GM18499 (cell line): ENCODE data around the gene RDH12.

Experiments
- ATAC-seq: cut with Tn5 transposase; IDR thresholded peaks from one replicate; pipeline ENCODE4 v1.9.1; 2021; ENCODE audit warnings: moderate number of reproducible peaks; ENCODE audit not compliant: insufficient read depth, unreplicated experiment

Gene RDH12

DNA sequence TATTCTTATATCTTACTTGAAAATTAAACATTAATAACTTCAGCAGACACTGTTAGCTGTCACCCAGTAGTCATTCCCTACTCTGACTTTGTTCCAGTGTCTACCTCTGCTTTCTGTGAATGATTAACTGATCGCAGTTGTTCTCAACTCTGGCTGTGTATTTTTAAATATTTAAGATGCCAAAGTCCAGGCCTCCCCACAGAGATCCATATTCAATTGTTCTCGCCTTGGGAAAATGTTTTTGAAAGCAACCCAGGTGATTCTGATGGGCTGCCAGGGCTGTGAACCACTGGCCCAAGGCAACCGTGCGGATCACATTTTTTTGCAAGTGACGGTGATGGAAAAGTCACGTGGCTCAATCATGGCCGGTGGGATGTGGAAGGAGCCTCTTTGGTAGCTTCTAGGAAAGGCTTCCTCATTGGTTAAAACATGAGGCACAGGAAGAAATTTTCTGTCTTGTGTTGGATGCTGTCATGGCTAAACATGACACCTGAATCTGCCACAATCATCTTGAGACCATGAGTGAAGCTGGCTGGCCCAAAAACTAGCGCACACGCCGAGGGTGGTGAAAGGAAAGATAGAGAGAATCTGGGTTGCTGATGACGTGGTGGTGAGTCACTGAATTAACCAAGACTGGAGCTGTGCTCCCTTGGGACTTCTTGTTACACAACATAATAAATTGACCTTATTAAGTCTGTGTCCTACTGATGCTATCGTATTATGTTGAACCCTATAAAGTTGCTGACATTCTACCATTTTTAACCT is 37.2 kb downstream of the RDH12 start:
- no peak for ATAC-seq

DNA sequence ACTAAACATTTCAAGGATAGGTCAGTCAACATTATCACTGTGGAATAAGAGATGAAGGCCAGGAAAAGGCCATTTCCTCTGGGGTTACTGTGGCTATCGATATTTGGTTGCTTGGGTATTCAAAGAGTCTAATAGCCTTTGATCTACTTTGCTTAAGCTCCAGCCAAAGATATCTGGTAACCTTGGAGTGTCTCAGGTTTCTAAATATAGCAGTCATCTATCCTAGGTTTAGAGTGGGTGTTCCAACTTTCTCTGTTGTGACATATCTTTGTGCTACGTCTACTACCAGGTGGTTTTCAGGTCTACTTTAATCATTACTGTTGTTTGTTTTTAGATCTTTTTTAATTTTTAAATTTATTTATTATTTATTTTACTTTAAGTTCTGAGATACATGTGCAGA is 42.4 kb downstream of the RDH12 start:
- ATAC-seq, result no peak

DNA sequence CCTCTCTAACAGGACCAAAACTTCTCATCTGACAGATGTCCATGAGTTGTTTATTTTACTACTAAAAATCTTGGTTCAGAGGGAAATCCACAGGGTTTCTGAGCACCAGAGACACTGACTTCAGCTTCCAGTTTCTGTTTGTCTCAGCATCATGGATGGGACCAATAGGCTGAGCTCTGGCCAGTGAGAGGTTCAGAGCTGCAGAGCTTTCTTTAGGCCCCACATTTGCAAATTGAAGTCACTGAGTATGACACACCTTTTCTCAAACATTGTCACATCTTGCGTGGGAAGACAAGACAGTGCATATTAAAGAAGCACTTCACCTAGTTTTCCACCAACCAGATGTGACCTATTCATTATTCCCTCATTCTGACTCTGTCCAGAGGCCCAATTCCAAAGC is 45.2 kb downstream of the RDH12 start:
- ATAC-seq, result no peak

DNA sequence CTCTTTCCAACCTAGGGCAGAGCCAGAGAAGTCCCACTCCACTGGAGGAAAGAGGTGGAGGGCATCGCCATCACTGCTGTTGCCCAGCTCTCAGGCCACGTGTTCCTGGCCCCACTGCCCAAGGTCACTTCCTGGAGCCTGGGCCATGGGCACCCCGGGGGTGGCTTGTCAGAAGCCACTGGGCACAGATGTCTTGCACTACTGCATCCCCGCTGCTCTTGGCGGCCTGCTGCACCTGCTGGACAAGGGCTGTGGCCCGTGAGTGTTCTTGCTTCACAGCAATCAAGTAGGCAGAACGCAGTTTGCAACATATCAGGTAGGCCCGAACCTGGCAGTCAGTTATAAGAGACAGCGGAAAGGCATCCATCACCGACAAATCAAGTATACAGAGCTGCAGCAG is 46.6 kb downstream of the RDH12 start:
- no peak for ATAC-seq

DNA sequence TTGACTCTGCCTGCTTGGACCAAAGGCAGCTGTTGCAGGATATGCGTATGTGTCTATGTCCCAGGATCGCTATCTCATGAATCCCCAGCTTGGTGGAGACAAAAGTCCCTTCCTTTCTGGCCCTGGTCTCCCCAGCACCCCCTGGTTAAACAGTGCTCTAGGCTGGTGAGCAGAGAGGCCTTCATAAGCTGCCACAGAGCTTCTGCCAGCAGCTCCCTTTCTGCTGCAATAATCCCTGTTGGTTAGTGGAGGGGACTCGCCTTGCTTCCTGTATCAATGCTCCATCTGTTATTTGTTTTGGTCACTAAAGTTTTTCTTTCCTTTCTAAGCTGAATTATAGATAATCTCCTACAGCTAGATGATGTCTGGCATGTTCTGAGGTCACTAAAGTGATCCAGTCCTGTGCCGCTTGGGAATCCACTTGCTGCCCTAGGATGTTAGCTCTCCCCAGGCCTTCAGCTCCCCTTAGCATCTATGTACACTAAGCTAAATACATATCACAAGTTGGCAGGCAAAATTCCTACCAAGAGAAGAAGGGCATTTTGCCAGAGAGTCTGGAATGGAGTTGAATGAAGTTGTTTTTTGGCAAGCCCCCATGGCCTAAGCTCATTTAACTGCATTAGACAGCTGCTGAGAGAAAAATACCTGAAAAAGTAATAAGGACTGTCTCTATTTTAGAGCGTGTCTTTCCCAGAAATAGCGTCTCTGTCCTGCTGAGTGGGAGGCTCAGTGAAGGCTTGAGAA is 47.8 kb downstream of the RDH12 start:
- ATAC-seq, result no peak

DNA sequence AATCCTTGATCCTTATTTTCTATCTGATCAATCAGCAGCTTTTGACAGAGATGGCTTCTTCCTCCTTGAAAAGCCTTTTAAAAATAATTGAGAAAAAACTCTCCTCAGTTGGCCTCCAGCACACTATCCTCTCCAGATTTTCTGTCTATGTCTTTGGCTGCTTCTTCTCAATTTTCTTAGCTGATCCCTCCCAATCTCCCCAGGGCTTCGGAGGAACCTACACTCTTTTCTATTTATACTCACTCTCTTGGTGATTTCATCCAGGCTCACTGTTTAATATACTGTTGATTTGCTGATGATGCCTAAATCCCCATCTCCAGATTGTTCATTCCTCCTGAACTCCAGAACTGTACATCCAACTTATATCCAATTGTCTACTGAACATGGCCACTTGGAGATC is 54.8 kb downstream of the RDH12 start:
- no peak for ATAC-seq

DNA sequence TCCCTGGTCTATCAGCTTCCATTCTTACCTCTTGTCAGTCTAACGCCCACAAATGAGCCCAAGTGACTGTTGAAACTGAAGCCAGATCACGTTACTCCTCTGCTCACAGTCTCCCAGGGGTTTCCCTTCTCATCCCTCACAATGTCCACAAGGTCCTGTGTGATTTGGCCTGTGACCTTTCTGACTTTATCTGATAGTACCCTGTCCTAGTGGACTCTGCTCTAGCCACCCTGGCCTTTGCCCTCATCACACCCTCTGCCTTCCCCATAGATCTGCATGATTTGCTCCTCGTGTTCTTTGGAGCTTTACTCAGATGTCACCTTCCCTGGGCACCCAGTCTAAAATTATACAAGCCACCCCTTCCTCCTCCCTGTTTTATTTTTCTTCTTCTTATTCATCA is 55.5 kb downstream of the RDH12 start:
- no peak for ATAC-seq

DNA sequence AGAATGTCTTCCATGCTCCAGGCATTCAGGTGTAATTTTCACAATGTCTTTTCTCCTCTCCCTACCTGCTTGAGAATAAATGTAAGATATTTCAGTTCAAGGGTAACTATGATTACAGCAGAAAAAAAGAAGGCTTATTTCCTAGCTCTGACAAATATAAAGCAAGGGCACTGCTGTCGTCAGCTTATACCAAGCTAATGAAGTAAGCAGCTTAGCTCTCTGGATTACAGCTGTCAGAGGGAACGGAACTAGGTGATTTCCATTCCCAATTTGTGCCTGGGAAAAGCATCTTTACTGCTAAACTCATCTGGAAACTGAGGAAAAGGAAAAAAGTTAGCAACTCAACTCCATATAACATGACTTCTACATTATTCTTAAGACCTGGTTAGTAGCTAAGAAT is 58.2 kb downstream of the RDH12 start:
- ATAC-seq, result no peak

DNA sequence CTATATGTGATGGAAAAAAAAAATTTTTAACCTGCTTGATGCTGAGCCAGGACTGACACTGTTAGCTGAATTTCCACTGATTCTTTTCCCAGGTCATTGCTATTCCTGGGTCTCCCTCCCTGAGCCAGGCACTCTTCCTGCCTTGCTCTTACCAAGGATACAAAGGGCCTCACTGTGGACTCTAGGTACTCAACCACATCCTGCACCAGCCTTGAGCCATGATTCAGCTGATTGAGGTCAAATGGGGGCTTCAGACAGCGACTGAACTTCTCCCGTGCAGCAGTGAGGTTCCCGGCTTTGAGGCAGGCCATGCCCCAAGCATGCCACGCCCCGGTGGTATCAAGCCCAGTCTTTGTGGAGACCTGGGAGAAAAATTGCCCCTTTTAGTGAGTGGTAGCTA is 60.4 kb downstream of the RDH12 start:
- no peak for ATAC-seq

DNA sequence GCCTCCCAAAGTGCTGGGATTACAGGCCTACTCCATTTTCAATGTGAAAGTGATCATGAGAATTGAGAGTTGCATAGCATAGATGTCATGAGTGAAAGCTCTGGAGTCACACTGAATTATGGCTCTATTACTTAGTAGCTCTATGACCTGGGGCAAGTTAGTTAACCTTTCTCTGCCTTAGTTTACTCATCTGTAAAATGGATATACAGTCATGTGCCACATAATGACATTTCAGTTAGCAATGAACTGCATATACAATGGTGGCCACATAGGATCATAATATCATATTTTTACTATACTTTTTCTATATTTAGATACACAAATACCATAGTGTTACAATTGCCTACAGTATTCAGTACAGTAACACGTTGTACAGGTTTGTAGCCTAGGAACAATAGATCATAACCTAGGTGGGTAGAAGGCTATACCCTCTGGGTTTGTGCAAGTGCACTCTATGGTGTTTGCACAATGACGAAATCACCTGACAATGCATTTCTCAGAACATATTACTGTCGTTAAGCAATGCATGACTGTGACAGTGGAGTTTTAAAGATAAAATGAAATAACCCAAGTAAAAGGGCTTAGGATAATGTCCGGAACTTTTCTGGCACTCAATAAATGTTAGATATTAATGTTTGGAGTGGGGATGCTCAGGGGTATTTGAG is 61.6 kb downstream of the RDH12 start:
- ATAC-seq, result no peak

DNA sequence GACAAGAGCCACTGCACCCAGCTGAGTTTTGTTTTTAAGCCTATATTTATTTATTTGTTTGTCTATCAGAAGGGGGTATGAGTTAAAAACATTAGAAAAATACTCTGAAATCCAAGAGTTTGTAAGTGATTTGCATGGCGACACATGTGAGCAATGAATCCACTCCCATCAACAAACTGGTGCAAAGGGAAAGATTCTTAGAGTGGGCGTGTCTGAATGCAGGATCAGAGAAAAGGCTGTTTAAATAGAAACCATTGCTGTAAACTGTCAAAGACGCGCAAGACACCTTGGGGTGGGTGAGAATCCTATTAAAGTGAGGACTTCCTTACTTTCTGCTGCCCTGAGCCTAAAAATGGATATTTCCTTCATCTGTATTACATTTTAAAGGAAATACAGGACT is 62.8 kb downstream of the RDH12 start:
- ATAC-seq, result no peak

DNA sequence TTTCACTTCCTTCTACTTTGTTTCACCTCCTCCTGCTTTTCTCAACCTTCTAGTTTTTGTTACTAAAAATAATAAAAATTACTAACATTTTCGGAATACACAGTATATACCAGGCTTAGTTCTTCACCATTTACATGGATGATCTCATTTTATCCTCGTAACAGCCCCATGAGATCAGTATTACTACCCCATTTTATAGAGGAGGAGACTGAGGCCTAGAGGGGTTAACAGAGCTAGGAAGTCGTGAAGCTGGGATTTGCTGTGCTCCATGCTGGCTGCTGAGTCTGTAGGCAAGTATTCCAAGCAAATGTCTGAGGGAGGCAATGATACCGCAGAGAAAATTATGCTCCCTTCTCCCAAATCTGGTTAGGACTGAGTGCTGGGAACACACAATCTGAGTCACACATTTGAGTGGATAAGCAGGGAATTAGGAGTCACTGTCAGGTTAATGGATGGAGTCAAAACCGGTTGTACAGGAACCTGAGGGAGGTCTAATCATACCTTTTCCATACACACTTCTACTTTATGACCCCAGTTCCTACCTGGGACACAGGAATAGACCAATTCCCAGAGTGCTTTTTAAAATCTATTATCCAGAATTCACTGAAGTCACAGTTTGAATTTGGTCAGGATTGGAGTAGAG is 63.6 kb downstream of the RDH12 start:
- no peak for ATAC-seq

DNA sequence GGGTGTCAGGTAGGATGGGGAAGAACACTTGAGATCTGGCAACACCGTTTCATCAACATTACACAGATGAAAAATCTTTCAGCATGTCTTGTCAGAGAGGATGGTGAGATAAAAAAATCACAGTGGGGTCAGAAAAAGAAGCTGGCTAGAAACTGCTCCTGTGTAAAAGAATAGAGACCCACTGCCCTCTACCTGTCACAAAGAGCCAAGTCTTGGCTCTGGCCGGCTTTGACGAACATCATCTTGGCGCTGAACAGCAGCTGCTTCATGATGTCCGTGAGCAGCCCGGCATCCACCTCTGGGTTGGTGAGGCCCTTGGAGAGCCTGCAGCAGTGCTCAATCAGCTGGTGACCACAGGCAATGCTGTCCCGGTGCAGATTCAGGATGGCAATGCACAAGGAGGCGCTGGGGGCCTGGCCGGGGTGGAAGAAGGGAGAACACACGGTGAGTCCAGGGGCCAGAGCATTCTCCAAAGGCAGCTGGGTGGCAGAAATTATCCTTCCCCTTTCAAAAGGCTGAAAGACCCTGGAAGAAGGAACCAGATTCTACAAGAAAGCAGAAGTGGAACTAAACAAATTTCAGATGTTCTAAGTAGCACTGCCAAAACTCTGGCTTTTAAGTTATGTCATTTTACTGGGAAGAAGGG is 64.5 kb downstream of the RDH12 start:
- ATAC-seq, result no peak

DNA sequence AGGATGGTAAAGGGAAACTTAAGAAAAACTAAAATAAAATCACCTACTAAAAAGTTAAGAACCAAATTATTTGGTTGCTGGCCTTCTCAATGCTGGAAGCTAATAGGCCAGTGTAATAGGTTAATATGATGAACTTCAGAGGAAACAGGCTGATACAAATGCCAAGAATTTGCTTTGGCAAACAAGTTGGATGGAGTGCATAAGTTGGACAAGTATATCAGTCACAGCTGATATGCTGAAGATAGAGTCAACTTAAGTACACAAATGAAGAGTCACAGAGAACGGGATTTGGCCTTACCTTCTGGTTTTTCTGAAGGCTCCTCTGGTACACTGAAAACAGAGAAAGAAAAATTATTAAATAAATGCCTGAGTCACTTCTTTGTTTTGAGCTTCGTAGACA is 66.5 kb downstream of the RDH12 start:
- ATAC-seq, result no peak

DNA sequence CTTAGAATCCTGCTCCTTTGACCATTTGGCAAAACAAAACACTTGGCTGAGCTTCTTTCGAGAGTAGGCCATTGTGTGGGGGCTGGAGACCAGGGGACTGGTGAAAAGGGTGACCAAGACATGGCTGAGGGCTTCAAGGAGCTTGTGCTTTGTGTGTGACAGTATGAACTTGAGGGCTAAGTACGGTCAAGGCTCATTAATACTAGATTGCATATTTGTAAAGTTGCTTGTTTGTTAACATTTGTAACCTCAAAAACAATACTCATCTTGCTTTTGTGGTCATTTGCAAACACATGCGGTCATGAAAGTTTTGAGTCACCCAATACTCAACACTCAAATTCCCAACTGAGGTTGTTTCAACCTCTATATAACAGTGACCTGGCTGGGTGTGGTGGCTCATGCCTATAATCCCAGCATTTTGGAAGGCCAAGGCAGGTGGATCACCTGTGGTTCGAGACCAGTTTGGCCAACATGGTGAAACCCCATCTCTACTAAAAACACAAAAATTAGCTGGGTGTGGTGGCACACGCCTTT is 72.2 kb downstream of the RDH12 start:
- ATAC-seq, result no peak

DNA sequence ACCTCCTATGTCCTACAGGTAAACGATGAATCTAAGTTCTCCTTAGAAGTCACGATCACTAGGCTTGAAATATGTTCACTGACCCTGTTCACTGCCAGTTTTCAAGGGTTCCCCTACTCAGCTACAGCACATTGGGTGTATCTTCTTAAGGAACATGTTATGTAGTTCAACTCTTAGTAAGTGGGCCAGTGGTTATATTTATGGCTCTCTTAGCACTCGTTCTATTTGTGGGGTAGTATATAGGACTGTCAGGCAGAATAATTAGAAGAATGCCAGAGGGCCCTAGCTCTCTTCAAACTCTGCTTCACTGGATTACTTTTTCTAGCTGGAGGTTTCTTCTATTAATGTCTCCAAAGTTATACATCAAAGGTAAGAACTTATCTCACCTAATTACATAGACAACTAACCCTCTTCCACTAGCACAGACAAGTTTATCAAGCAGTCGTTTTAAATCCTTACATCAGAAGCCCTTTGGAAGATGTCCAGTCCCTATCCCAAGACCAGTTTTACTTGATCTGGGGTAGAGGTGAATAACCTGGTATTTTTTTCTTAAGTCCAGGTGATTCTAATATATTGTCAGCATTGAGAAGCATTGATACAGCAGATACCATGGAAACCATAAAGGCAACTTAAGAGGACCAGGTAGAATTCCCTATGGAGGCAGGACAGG is 75.1 kb downstream of the RDH12 start:
- ATAC-seq, result no peak

DNA sequence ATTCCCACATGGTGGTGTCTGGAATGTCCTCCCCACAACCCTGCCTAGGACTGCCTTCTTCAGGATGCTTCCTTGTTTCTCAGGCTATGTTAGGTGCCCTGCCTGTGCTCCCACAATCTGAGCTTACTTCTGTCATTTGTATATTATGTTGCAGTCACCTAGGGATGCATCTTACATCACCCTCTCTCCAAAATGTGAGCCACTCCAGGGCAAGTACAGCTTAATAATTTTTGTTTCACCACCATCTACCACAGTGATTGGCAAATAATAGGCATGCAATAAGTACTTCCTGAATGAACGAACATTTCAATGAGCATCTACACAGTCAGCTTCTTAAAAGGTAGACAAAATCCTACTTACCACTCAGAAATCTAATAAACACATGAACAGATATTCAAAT is 77.1 kb downstream of the RDH12 start:
- no peak for ATAC-seq

DNA sequence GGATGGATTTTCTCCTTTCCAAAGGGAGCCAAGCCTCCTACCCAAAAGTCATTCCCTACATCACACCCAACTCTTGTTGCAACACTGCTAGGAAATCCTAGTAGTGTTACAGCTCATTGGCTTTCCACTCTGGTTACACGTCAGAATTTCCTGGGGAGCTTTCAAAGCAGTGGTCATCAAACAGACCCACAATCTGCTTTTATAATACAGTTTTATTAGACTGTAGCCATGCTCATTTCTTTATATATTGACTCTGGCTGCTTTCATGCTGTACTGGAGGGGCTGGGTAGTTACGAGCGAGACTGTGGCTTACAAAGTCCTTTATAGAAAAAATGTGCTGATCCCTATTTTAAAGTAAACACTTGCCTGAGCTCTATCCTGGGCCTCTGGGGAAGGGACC is 80.4 kb downstream of the RDH12 start:
- no peak for ATAC-seq
